ENCODE data around the gene RAD51B. TPM values are rescaled to one million over a fixed set of nuclear protein-coding genes. Genes with fewer than 3 reads are reported as not detected.

RAD51B gene
- total RNA-seq, 4 donors from 2014 or later = 8.9 to 30.3 (median 10.4) TPM

GRCh38 chr14:67889455-67889854 is 69.9 kb downstream of the RAD51B start:
- TF ChIP-seq, protein P1, sequence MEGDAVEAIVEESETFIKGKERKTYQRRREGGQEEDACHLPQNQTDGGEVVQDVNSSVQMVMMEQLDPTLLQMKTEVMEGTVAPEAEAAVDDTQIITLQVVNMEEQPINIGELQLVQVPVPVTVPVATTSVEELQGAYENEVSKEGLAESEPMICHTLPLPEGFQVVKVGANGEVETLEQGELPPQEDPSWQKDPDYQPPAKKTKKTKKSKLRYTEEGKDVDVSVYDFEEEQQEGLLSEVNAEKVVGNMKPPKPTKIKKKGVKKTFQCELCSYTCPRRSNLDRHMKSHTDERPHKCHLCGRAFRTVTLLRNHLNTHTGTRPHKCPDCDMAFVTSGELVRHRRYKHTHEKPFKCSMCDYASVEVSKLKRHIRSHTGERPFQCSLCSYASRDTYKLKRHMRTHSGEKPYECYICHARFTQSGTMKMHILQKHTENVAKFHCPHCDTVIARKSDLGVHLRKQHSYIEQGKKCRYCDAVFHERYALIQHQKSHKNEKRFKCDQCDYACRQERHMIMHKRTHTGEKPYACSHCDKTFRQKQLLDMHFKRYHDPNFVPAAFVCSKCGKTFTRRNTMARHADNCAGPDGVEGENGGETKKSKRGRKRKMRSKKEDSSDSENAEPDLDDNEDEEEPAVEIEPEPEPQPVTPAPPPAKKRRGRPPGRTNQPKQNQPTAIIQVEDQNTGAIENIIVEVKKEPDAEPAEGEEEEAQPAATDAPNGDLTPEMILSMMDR (IDR thresholded peaks at IDR 0.05) = no peak

DNA sequence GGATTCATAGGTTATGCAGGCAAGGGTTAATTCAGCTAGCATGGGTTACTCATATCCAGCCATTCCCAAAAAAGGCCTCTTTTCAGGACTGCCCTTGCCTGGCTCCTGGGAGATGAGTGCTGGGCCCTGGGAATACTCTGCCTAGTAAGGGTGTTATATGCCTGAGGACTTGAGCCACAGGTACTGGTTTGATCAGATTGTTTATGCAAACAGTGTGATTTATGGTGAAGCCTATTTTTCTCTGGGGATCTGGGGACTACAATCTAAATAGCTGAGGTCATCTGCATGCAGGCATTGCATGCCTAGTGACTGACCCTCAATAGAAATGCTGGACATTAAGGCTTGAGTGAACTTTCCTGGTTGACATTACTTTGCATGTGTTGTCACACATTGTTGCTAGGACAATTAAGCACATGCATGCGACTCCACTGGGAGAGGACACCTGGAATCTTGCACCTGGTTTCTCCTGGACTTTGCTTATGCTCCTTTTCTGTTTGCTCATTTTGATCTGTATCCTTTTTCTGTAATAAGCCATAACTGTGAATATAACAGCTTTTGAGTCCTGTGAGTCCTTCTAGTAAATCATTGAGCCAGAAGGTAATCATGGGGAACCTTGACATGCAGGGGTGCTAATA is 73.0 kb downstream of the RAD51B start:
- ATAC-seq (ENCODE audit: low FRiP score) = no peak
- no peak for DNase-seq (ENCODE audit: low spot score)
- TF ChIP-seq, protein P1 (IDR thresholded peaks at IDR 0.05) = no peak

More at GRCh38 chr14:67889455-67889854, 69.9 kb downstream of the RAD51B start:
- DNase-seq (ENCODE audit: low spot score) = no peak
- no peak for ATAC-seq (ENCODE audit: low FRiP score)

GRCh38 chr14:67900231-67900630 is 80.7 kb downstream of the RAD51B start:
- TF ChIP-seq, protein P1 (IDR thresholded peaks at IDR 0.05) = no peak
- no peak for DNase-seq (ENCODE audit: low spot score)
- ATAC-seq (ENCODE audit: low FRiP score) = no peak

DNA sequence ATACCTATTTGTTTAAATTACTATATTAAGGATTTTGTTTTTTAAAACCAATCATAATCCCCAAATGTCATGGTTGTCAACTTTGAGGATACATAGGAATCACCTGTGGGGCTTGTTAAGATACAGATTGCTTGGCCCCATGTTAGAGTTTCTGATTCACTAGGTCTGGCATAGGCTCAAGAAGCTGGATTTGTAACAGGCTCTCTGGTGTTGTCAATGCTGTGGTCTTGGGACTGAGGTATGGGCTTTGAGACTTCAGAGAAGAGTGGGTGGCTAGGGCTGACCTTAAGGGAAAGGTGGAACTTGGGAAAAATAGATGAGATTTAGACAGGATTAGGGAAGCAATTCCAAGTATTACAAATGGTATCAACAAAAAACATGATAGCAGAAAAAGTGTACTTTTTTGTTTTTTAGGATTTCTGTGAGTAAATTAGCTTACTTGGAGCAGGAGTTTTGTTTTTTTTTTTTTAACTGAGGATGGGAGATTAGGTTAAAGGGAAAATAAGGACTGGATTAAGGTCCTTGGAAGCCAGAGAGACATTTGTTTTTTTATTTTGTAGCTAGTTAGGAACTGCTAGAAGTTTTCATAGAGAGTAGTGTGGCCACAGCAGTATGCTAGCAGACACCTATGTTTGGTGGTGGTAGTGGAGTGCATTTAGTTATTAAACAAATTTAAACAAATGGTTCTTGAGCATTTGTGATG is 88.6 kb downstream of the RAD51B start:
- no peak for DNase-seq (ENCODE audit: low spot score)
- TF ChIP-seq, protein P1 (IDR thresholded peaks at IDR 0.05) = no peak
- ATAC-seq (ENCODE audit: low FRiP score) = no peak

- TF ChIP-seq, protein P1 (IDR thresholded peaks at IDR 0.05) = no peak
- no peak for ATAC-seq (ENCODE audit: low FRiP score)
- no peak for DNase-seq (ENCODE audit: low spot score)
These were observed 92.0 kb downstream of the RAD51B start for GRCh38 chr14:67911562-67911961.

DNA sequence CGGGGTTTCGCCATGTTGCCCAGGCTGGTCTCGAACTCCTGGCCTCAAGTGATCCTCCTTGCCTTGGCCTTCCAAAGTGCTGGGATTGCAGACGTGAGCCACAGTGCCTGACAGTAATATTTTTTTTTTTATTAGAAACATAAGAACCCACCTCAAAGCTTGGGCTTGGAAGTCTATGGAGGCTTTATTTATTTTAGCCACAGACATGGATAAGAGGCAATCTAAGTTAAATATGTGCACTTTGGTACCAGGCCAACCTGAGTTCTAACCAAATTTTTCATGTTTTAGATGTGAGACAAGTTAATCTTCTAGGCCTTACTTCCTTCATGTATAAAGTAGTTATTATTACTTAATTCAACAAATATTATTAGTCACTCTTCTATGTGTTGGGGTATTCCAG is 96.9 kb downstream of the RAD51B start:
- TF ChIP-seq, protein P1 (IDR thresholded peaks at IDR 0.05) = no peak
- ATAC-seq (ENCODE audit: low FRiP score) = no peak
- no peak for DNase-seq (ENCODE audit: low spot score)

DNA sequence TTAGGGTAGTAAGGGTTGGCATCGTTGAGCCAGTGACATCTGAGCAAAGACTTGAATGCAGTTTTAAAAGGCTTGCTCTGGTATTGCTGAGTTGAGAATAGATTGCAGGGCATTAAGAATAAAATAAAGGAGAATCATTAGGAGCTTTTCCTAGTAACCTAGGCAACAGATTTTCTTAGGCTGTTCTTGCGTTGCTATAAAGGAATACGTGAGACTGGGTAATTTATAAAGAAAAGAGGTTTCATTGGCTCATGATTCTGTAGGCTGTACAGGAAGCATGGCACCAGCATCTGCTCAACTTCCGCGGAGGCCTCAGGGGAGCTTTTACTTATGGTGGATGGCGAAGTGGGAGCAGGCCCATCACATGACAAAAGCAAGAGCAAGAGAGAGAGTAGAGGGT is 97.4 kb downstream of the RAD51B start:
- DNase-seq (ENCODE audit: low spot score) (no peak), ATAC-seq (ENCODE audit: low FRiP score) (no peak)

More for the DNA sequence above, 97.4 kb downstream of the RAD51B start:
- TF ChIP-seq, protein P1 (IDR thresholded peaks at IDR 0.05) = no peak

Data from omental fat pad (tissue), 4 donors.